ENCODE measurements around the gene TAL2.

GRCh38 chr9:105712297-105712696, 50.0 kb downstream of the TAL2 start:
- TF ChIP-seq POLR2A (IDR thresholded peaks at IDR 0.05; ENCODE audit: low read length) (no peak), GATA1 (IDR thresholded peaks at IDR 0.05; ENCODE audit: low read depth, low read length) (no peak)
